Fibroblast of lung (primary cell): ENCODE results near the gene ZNF407. TPM values are rescaled to one million over a fixed set of nuclear protein-coding genes. Genes with fewer than 3 reads are reported as not detected.
A peak's percentile ranks its signal among the peaks of the same experiment; 100 is the strongest.

Experiments
- DNase-seq, 2 donors: peaks; one replicate each; pipeline versions ENCODE4 v3.0.0 to v3.0.0-alpha.2; 2010; ENCODE audit warnings: low read depth in 2 of 2
- H2AFZ ChIP-seq: 2 replicates; pipeline ENCODE4 v1.5.1; 2012; ENCODE audit warnings: low read length, control low read depth, inconsistent platforms
- H3K27ac ChIP-seq: 2 replicates; pipeline ENCODE4 v1.5.1; 2011; ENCODE audit warnings: low read length, control low read depth; ENCODE audit not compliant: insufficient read depth
- H3K27me3 ChIP-seq: 2 replicates; pipeline ENCODE4 v1.5.1; 2011; ENCODE audit warnings: mild to moderate bottlenecking, low read length; ENCODE audit not compliant: control insufficient read depth, insufficient read depth
- H3K36me3 ChIP-seq: 2 replicates; pipeline ENCODE4 v1.5.1; 2011; ENCODE audit warnings: low read length; ENCODE audit not compliant: control insufficient read depth, insufficient read depth
- H3K4me1 ChIP-seq: 2 replicates; pipeline ENCODE4 v1.5.1; 2011; ENCODE audit warnings: low read length; ENCODE audit not compliant: control insufficient read depth, insufficient read depth; ENCODE audit errors: extremely low read depth
- H3K4me2 ChIP-seq: 2 replicates; pipeline ENCODE4 v1.5.1; 2011; ENCODE audit warnings: low read length, control low read depth; ENCODE audit not compliant: insufficient read depth; ENCODE audit errors: extremely low read depth
- H3K4me3 ChIP-seq, 4 experiments: fragments of 200-600 bp in 1 of 4; sonication (generic) in 1 of 4; replicated peaks in 1 of 4; 2 replicates each; pipeline ENCODE4 v1.5.1; 2011 to 2016; ENCODE audit warnings: low read length in 4 of 4, low read depth in 3 of 4, mild to moderate bottlenecking in 3 of 4, control low read depth in 2 of 4, inconsistent platforms in 1 of 4, mixed read lengths in 1 of 4; ENCODE audit not compliant: insufficient read depth in 1 of 4; ENCODE audit errors: control extremely low read depth in 1 of 4
- H3K79me2 ChIP-seq: 2 replicates; pipeline ENCODE4 v1.5.1; 2012; ENCODE audit warnings: mild to moderate bottlenecking, low read length, inconsistent platforms; ENCODE audit not compliant: control insufficient read depth, insufficient read depth
- H3K9ac ChIP-seq: 2 replicates; pipeline ENCODE4 v1.5.1; 2011; ENCODE audit warnings: mild to moderate bottlenecking, low read length, control low read depth; ENCODE audit not compliant: insufficient read depth
- H3K9me3 ChIP-seq: 2 replicates; pipeline ENCODE4 v1.5.1; 2012; ENCODE audit warnings: low read depth, low read length; ENCODE audit not compliant: control insufficient read depth, insufficient read depth
- H4K20me1 ChIP-seq: 2 replicates; pipeline ENCODE4 v1.5.1; 2011; ENCODE audit warnings: low read length; ENCODE audit not compliant: control insufficient read depth, insufficient read depth; ENCODE audit errors: extremely low read depth
- CTCF ChIP-seq, 2 donors: IDR thresholded peaks in 1 of 2; conservative IDR thresholded peaks in 1 of 2; 1 replicate in 1 of 2; 2 replicates in 1 of 2; pipeline ENCODE4 v1.5.1; 2011 to 2012; ENCODE audit warnings: low read length in 2 of 2, control low read depth in 1 of 2, inconsistent platforms in 1 of 2, low read depth in 1 of 2, mild to moderate bottlenecking in 1 of 2
- EZH2 ChIP-seq: IDR thresholded peaks from 2 replicates; pipeline ENCODE4 v1.5.1; 2012; ENCODE audit warnings: low read length, control low read depth, mild to moderate bottlenecking; ENCODE audit errors: missing control alignments
- polyA plus RNA-seq, 2 donors: library from polyadenylated mRNA; depleted of rRNA in 1 of 2; stranded (reverse) in 1 of 2; unstranded in 1 of 2; fragments of >200 nt; gene quantifications; 2 replicates each; pipeline ENCODE4 v1.2.1, GENCODE V29; 2011 to 2012; ENCODE audit warnings: missing spikeins in 1 of 2
- total RNA-seq: library from RNA; depleted of rRNA; stranded (reverse); fragments of >200 nt; gene quantifications from 2 replicates; pipeline ENCODE4 v1.2.1, GENCODE V29; 2014

ZNF407 gene
- total and polyA plus RNA-seq, 2 donors (not counting 1 experiment from before 2014, with no cell fraction given) = 5.1 to 12.6 TPM

GRCh38 chr18:74550886-74551285 lies 46.8 kb upstream of the ZNF407 start:
- Histone ChIP-seq H2AFZ (no peak overlapping the region), H3K27me3 (no peaks in the 10 kb centered on the region), H3K4me3 (no peak overlapping the region), H4K20me1 (no peaks in the 10 kb centered on the region), H3K4me2 (no peak overlapping the region), H3K79me2 (no peaks in the 10 kb centered on the region), H3K9me3 (no peaks in the 10 kb centered on the region), H3K27ac (no peak overlapping the region), H3K9ac (no peak overlapping the region), H3K4me1 (peaks cover 4% of the 10 kb centered on the region), H3K36me3 (no peaks in the 10 kb centered on the region)
- no peak for DNase-seq
- no peak for TF ChIP-seq EZH2
- TF ChIP-seq CTCF (conservative IDR thresholded peaks at IDR 0.05 in 1 of 2, IDR thresholded peaks at IDR 0.05 in 1 of 2; ENCODE audit: low read depth in 1 of 2, low read length in 2 of 2) = no peak

GRCh38 chr18:74551452-74551851 lies 46.2 kb upstream of the ZNF407 start:
- Histone ChIP-seq H3K9ac (no peak overlapping the region), H3K36me3 (no peaks in the 10 kb centered on the region), H3K4me1 (peaks cover 3% of the 10 kb centered on the region), H3K27ac (no peak overlapping the region), H3K4me3 (no peak overlapping the region), H4K20me1 (no peaks in the 10 kb centered on the region), H3K79me2 (no peaks in the 10 kb centered on the region), H2AFZ (no peak overlapping the region), H3K4me2 (no peak overlapping the region), H3K27me3 (no peaks in the 10 kb centered on the region), H3K9me3 (no peaks in the 10 kb centered on the region)
- DNase-seq = no peak
- no peak for TF ChIP-seq CTCF (conservative IDR thresholded peaks at IDR 0.05 in 1 of 2, IDR thresholded peaks at IDR 0.05 in 1 of 2; ENCODE audit: low read depth in 1 of 2, low read length in 2 of 2)
- TF ChIP-seq EZH2 = no peak

GRCh38 chr18:74551936-74552555 lies 45.6 kb upstream of the ZNF407 start:
- no peak overlapping the region for H3K9ac ChIP-seq
- no peak overlapping the region for H3K4me2 ChIP-seq
- H4K20me1 ChIP-seq = no peaks in the 10 kb centered on the region
- DNase-seq = peak; percentile 57 to 83
- H3K4me3 ChIP-seq = no peak overlapping the region
- no peaks in the 10 kb centered on the region for H3K36me3 ChIP-seq
- no peak overlapping the region for H3K27ac ChIP-seq
- H3K9me3 ChIP-seq = no peaks in the 10 kb centered on the region
- no peaks in the 10 kb centered on the region for H3K79me2 ChIP-seq
- TF ChIP-seq CTCF (conservative IDR thresholded peaks at IDR 0.05 in 1 of 2, IDR thresholded peaks at IDR 0.05 in 1 of 2; ENCODE audit: low read depth in 1 of 2, low read length in 2 of 2) (peak; percentile 82 to 88), EZH2 (no peak)
- no peak overlapping the region for H2AFZ ChIP-seq
- no peaks in the 10 kb centered on the region for H3K27me3 ChIP-seq
- H3K4me1 ChIP-seq = peaks cover 2% of the 10 kb centered on the region
